Osteocyte (in vitro differentiated cells): ENCODE measurements around the gene PCP2. TPM values are rescaled to one million over a fixed set of nuclear protein-coding genes. Genes with fewer than 3 reads are reported as not detected.

Source experiments
- DNase-seq: peaks from one replicate; pipeline ENCODE4 v3.0.0; 2021; ENCODE audit warnings: mixed read lengths; ENCODE audit not compliant: unreplicated experiment; ENCODE audit errors: extremely low spot score
- H3K27ac Mint-ChIP-seq: one replicate; pipeline ENCODE4 v1.8.0; 2021; ENCODE audit warnings: mild to moderate bottlenecking, mixed read lengths; ENCODE audit not compliant: unreplicated experiment
- H3K27me3 Mint-ChIP-seq: one replicate; pipeline ENCODE4 v1.8.0; 2021; ENCODE audit warnings: mixed read lengths; ENCODE audit not compliant: unreplicated experiment
- H3K36me3 Mint-ChIP-seq: one replicate; pipeline ENCODE4 v1.8.0; 2021; ENCODE audit warnings: mixed read lengths; ENCODE audit not compliant: unreplicated experiment
- H3K4me1 Mint-ChIP-seq: one replicate; pipeline ENCODE4 v1.8.0; 2021; ENCODE audit warnings: mixed read lengths; ENCODE audit not compliant: unreplicated experiment
- H3K4me3 Mint-ChIP-seq: one replicate; pipeline ENCODE4 v1.8.0; 2021; ENCODE audit warnings: mild to moderate bottlenecking, moderate library complexity, mixed read lengths; ENCODE audit not compliant: unreplicated experiment
- H3K9me3 Mint-ChIP-seq: one replicate; pipeline ENCODE4 v1.8.0; 2021; ENCODE audit warnings: mixed read lengths; ENCODE audit not compliant: unreplicated experiment
- total RNA-seq: library from RNA; stranded (reverse); gene quantifications from 2 replicates; pipeline ENCODE4 v1.2.1, GENCODE V29; 2021
- TF ChIP-seq, protein P1 (sequence below): fragments of 200-600 bp; sonication (generic); IDR thresholded peaks from 2 replicates; pipeline ENCODE4 v1.5.0; 2021; ENCODE audit warnings: antibody characterized with exemption, mild to moderate bottlenecking, moderate library complexity

Gene PCP2
- total RNA-seq, 1 donor from 2014 or later, result not detected

DNA sequence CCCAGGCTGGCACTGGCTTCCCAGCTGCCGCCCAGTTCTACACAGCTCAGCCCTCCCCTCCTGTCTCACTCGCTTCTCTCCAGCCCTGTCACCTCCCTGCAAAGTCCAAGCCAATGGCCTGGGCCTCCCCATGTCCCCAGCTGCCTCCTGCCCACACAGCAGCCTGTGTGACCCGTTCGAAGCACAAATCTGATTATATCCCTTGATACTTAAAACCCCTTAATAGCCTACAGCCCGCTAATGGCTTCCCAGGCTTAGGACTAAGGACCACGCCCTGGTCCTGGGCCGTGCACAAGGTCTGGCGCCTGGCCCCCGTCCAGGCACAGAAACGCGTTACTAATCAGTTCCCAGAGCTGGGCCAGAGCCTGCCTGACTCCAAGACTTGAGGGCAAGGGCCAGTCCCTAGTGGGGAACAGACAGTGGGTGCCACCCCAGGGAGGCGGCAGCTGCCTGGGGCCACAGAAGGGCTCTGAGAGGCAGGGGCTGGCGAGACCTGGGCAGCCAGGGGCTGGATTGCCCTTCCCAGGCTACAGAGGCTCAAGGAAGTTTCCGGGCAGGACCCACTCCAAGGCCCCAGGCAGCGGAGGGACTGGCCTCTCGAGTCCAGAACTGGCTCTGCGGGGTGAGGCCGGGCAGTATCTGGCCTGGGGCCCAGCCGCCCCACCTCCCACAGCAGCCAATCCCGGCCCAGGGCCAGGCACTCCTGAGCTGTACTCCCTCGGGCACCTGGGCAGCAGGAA lies 14.6 kb downstream of the PCP2 start:
- H3K27me3 Mint-ChIP-seq, result no peaks in the 10 kb centered on the region
- no peaks in the 10 kb centered on the region for H3K9me3 Mint-ChIP-seq
- no peak overlapping the region for H3K4me3 Mint-ChIP-seq
- no peak overlapping the region for H3K27ac Mint-ChIP-seq
- TF ChIP-seq, protein P1, sequence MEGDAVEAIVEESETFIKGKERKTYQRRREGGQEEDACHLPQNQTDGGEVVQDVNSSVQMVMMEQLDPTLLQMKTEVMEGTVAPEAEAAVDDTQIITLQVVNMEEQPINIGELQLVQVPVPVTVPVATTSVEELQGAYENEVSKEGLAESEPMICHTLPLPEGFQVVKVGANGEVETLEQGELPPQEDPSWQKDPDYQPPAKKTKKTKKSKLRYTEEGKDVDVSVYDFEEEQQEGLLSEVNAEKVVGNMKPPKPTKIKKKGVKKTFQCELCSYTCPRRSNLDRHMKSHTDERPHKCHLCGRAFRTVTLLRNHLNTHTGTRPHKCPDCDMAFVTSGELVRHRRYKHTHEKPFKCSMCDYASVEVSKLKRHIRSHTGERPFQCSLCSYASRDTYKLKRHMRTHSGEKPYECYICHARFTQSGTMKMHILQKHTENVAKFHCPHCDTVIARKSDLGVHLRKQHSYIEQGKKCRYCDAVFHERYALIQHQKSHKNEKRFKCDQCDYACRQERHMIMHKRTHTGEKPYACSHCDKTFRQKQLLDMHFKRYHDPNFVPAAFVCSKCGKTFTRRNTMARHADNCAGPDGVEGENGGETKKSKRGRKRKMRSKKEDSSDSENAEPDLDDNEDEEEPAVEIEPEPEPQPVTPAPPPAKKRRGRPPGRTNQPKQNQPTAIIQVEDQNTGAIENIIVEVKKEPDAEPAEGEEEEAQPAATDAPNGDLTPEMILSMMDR, result no peak
- no peak for DNase-seq
- H3K4me1 Mint-ChIP-seq, result no peaks in the 10 kb centered on the region
- H3K36me3 Mint-ChIP-seq, result peaks cover 26% of the 10 kb centered on the region

DNA sequence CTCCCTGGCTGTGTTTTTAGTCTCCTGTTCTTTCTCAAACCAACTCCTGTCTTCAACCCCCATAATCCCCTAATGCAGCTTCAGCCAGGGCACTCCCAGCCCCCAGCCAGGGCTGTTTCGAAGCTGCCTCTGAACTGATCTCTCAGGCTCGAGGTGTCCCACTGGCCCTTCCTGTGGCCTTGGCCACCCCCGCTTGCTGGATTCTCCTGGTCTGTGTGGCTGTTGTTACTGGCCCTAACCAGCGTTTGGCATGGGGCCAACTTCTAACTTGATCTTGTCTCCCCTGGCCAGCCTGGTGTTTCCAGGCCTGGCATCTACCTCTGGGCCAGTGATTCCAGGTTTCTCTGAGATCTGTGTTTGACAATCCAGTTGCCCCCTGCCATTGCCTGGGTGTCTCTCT lies 15.2 kb downstream of the PCP2 start:
- Mint-ChIP-seq H3K9me3 (no peaks in the 10 kb centered on the region), H3K27ac (no peak overlapping the region), H3K4me3 (no peak overlapping the region), H3K27me3 (no peaks in the 10 kb centered on the region), H3K4me1 (no peaks in the 10 kb centered on the region), H3K36me3 (peaks cover 26% of the 10 kb centered on the region)
- TF ChIP-seq, protein P1, result no peak
- DNase-seq, result no peak

DNA sequence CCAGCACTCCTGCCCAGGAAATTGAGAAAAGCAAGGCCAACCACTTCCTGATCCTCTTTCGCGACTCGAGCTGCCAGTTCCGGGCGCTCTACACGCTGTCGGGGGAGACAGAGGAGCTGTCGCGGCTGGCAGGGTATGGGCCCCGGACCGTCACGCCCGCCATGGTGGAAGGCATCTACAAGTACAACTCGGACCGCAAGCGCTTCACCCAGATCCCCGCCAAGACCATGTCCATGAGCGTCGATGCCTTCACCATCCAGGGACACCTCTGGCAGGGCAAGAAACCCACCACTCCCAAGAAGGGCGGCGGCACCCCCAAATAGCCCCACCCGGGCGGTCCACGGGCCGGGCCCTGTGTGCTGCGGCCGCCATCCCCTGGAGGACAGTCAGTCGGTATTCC lies 15.8 kb downstream of the PCP2 start:
- H3K27ac Mint-ChIP-seq, result no peak overlapping the region
- no peak for DNase-seq
- no peaks in the 10 kb centered on the region for H3K9me3 Mint-ChIP-seq
- TF ChIP-seq, protein P1, result no peak
- peaks cover 20% of the 10 kb centered on the region for H3K36me3 Mint-ChIP-seq
- no peaks in the 10 kb centered on the region for H3K27me3 Mint-ChIP-seq
- no peak overlapping the region for H3K4me3 Mint-ChIP-seq
- no peaks in the 10 kb centered on the region for H3K4me1 Mint-ChIP-seq

DNA sequence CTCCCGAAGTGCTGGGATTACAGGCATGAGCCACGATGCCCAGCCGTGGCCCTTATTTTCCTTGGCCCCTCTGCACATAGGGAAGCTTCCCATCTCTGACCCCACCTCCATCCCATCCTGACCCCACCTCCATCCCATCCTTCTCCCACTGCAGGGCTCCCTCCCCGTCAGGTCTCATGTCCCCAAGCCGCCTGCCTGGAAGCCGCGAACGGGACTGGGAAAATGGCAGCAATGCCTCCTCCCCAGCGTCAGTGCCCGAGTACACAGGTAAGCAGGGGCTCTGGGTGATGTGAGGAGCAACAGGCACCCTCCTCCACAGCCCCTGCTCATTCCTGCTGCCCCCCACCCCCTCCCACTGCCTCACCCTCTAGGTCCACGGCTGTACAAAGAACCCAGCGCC lies 16.3 kb downstream of the PCP2 start:
- Mint-ChIP-seq H3K27me3 (no peaks in the 10 kb centered on the region), H3K9me3 (no peaks in the 10 kb centered on the region), H3K36me3 (peaks cover 19% of the 10 kb centered on the region), H3K27ac (no peak overlapping the region), H3K4me3 (no peak overlapping the region), H3K4me1 (no peaks in the 10 kb centered on the region)
- no peak for DNase-seq
- TF ChIP-seq, protein P1, result no peak

DNA sequence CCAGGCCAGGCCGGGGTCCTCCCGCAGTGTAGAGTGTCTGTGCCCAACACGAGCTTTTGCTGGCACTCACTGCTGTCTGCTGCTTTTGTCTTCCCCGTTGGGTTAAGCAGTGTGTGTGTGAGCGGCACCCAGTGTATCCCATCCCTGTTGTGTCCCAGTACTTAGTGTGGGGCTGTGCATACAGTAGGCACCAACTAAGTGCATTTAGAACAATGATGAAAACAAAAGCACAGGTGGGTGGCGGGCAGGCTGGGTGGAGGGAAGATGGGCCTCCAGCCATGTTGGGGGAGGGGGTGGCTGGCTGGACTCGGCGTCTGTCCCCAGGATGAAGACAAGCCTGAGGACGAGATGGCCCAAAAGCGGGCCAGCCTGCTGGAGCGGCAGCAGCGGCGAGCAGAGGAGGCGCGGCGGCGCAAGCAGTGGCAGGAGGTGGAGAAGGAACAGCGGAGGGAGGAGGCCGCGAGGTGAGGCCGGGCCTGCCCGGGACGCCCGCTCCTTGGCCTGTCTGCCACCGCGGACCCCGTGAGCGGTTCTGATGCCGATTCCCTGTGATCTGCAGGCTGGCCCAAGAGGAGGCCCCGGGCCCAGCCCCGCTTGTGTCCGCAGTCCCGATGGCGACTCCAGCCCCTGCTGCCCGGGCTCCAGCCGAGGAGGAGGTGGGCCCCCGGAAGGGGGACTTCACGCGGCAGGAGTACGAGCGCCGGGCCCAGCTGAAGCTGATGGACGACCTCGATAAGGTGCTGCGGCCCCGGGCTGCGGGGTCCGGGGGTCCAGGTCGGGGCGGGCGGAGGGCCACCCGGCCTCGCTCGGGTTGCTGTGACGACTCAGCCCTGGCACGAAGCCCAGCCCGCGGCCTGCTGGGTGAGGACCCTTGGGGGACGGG lies 18.4 kb downstream of the PCP2 start:
- Mint-ChIP-seq H3K27me3 (no peaks in the 10 kb centered on the region), H3K36me3 (peaks cover 12% of the 10 kb centered on the region), H3K27ac (no peak overlapping the region), H3K9me3 (no peaks in the 10 kb centered on the region), H3K4me1 (no peaks in the 10 kb centered on the region), H3K4me3 (no peak overlapping the region)
- TF ChIP-seq, protein P1, result no peak
- no peak for DNase-seq
